ENCODE data around the gene COMMD1. TPM values are rescaled to one million over a fixed set of nuclear protein-coding genes. Genes with fewer than 3 reads are reported as not detected.

Gene COMMD1
- total and polyA plus RNA-seq, 2 experiments from 2014 or later, result 30.5 to 71.1 TPM

DNA sequence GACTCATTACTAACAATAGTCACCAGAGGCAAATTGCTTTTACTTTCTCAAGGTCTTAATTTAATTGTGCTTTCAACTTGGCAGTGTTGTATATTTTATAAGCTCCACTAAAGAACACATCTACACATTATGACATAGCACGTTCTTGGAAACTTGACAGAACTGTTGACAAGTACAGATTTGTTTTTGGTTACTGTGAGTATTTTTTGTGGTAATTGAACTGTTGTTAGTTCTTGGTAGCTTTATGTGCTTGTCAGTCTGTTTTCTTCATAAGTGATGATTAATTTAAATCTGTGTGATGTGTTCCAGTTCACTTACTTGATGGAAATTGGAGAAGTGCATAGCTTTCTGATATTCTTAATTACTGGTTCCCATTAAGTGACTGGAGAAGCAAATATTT, 63.9 kb downstream of the COMMD1 start:
- 86% methylated on average over 1 of the region's 1 CpG for WGBS (ENCODE audit: low lambda C conversion rate, missing lambda C conversion rate)
- peaks cover 4% of the 10 kb centered on the region for H3K79me2 ChIP-seq
- TF ChIP-seq CTCF (IDR thresholded peaks at IDR 0.05; ENCODE audit: poor library complexity) (no peak), EZH2 (IDR thresholded peaks at IDR 0.05; ENCODE audit: borderline replicate concordance) (no peak), EZH2phosphoT487 (IDR thresholded peaks at IDR 0.05; ENCODE audit: low read depth, severe bottlenecking, unreplicated experiment) (no peak)
- no peak overlapping the region for H3K4me2 ChIP-seq
- H3K36me3 ChIP-seq (replicated peaks; ENCODE audit: insufficient read depth, low read depth), result no peaks in the 10 kb centered on the region
- no peaks in the 10 kb centered on the region for H4K20me1 ChIP-seq (ENCODE audit: insufficient read depth, poor library complexity, severe bottlenecking)
- H3K9me2 ChIP-seq (replicated peaks; ENCODE audit: insufficient read depth), result no peaks in the 10 kb centered on the region
- H3K4me1 ChIP-seq (ENCODE audit: insufficient read depth), result no peaks in the 10 kb centered on the region
- H3K27ac ChIP-seq, result no peak overlapping the region
- no peak for DNase-seq (ENCODE audit: low spot score)
- no peaks in the 10 kb centered on the region for H3K27me3 ChIP-seq
- no peaks in the 10 kb centered on the region for H3K9me3 ChIP-seq (ENCODE audit: low read depth)
- no peak overlapping the region for H3K4me3 ChIP-seq
- no peak overlapping the region for H2AFZ ChIP-seq

DNA sequence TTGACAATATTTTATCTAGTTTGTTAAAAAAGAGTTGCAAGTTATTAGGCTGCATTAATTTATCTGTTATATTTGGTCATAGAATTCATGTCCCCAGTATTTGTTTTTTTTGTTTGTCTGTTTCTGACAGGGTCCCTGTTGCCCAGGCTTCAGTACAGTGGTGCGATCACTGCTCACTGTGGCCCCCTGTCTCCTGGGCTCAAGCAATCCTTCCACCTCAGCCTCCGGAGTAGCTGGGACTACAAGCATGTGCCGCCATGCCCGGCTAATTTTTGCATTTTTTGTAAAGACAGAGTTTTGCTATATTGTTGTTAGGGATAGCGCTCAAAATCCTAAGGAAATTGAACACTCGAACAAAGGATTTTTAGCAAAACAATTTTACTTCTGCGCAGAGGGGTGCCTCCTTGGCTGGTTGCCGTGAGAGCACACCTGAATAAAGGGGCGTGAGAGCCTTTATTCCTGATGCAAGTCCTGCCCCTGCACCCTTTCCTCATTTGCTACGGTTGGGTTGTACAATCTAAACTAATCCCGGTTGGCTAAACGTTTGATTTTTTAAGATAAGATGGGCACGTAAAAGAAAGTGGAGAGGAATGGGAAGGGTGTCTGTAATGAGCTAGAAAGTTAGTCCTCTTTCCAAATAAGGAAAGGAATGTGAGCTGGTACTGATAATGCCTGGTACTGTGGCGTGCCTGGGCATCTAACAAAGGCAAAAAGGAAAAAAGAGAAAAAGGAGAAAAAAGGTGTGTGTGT, 65.5 kb downstream of the COMMD1 start:
- Histone ChIP-seq H3K4me1 (ENCODE audit: insufficient read depth) (no peaks in the 10 kb centered on the region), H3K36me3 (replicated peaks; ENCODE audit: insufficient read depth, low read depth) (no peaks in the 10 kb centered on the region), H3K4me2 (peak overlapping the region; percentile 67), H3K4me3 (no peak overlapping the region), H3K9me3 (ENCODE audit: low read depth) (no peaks in the 10 kb centered on the region), H2AFZ (peak overlapping the region; percentile 31), H4K20me1 (ENCODE audit: insufficient read depth, poor library complexity, severe bottlenecking) (no peaks in the 10 kb centered on the region), H3K9me2 (replicated peaks; ENCODE audit: insufficient read depth) (no peaks in the 10 kb centered on the region), H3K27me3 (no peaks in the 10 kb centered on the region), H3K79me2 (peaks cover 1% of the 10 kb centered on the region), H3K27ac (peak overlapping the region; percentile 56)
- TF ChIP-seq EZH2 (IDR thresholded peaks at IDR 0.05; ENCODE audit: borderline replicate concordance) (no peak), EZH2phosphoT487 (IDR thresholded peaks at IDR 0.05; ENCODE audit: low read depth, severe bottlenecking, unreplicated experiment) (no peak), CTCF (IDR thresholded peaks at IDR 0.05; ENCODE audit: poor library complexity) (peak; percentile 15)
- WGBS (ENCODE audit: low lambda C conversion rate, missing lambda C conversion rate), result 47% methylated on average over 14 of the region's 14 CpGs
- DNase-seq (ENCODE audit: low spot score), result no peak

GRCh38 chr2:61978522-61978921, 73.0 kb downstream of the COMMD1 start:
- no peak overlapping the region for H3K4me2 ChIP-seq
- no peaks in the 10 kb centered on the region for H3K79me2 ChIP-seq
- no peak overlapping the region for H2AFZ ChIP-seq
- no peak overlapping the region for H3K4me3 ChIP-seq
- no peak overlapping the region for H3K27ac ChIP-seq
- no peaks in the 10 kb centered on the region for H3K9me3 ChIP-seq (ENCODE audit: low read depth)
- TF ChIP-seq EZH2 (IDR thresholded peaks at IDR 0.05; ENCODE audit: borderline replicate concordance) (no peak), EZH2phosphoT487 (IDR thresholded peaks at IDR 0.05; ENCODE audit: low read depth, severe bottlenecking, unreplicated experiment) (no peak), CTCF (IDR thresholded peaks at IDR 0.05; ENCODE audit: poor library complexity) (no peak)
- H3K4me1 ChIP-seq (ENCODE audit: insufficient read depth), result no peaks in the 10 kb centered on the region
- H4K20me1 ChIP-seq (ENCODE audit: insufficient read depth, poor library complexity, severe bottlenecking), result no peaks in the 10 kb centered on the region
- H3K36me3 ChIP-seq (replicated peaks; ENCODE audit: insufficient read depth, low read depth), result no peaks in the 10 kb centered on the region
- H3K27me3 ChIP-seq, result no peaks in the 10 kb centered on the region
- no peak for DNase-seq (ENCODE audit: low spot score)
- H3K9me2 ChIP-seq (replicated peaks; ENCODE audit: insufficient read depth), result no peaks in the 10 kb centered on the region

Measured in hepatocyte (in vitro differentiated cells).